GM18499 (cell line): ENCODE data around the gene HNRNPC.
A peak's percentile ranks its signal among the peaks of the same experiment; 100 is the strongest.
"Not testable (repeated sequence)": the region's sequence is repeated elsewhere in the genome, so short reads cannot be mapped to it uniquely, and the experiment has no call there.

Source experiments
- ATAC-seq: cut with Tn5 transposase; IDR thresholded peaks from one replicate; pipeline ENCODE4 v1.9.1; 2021; ENCODE audit warnings: moderate number of reproducible peaks; ENCODE audit not compliant: insufficient read depth, unreplicated experiment

Gene HNRNPC

DNA sequence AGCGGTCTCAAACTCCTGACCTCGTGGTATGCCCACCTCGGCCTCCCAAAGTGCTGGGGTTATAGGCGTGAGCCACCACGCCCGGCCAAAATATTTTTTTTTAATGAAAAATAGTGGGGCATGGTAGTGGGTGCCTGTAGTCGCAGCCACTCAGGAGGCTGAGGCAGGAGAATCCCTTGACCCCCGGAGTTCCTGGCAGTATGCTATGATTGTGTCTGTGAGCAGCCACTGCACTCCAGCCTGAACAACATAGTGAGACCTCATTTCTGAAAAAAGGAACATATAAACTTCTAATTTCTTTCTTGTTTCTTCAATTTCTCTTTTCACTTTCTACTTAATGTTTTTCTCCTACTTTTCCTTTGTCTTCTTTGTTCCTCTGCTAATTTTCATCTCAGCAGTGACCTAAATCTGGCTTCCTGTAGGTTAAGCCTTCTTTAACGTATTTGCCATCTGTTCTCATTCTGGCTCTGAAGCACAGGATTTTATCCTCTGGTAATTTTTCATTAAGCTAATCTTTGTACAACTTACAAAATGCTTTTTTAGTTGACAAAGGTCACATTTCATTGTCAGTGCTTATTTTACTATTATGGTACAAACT lies 6.1 kb upstream of the HNRNPC start:
- ATAC-seq, result no peak

DNA sequence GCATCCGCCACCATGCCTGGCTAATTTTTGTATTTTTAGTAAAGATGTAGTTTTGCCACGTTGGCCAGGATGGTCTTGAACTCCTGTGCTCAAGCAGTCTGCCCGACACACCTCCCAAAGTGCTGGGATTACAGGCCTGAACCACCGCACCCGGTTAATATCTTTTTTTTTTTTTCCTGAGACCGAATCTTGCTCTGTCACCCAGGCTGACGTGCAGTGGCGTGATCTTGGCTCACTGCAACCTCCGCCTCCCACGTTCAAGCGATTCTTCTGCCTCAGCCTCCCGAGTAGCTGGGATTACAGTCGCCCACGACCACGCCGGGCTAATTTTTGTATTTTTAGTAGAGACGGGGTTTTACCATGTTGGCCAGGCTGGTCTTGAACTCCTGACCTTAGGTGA lies 3.4 kb upstream of the HNRNPC start:
- not testable (repeated sequence) for ATAC-seq

DNA sequence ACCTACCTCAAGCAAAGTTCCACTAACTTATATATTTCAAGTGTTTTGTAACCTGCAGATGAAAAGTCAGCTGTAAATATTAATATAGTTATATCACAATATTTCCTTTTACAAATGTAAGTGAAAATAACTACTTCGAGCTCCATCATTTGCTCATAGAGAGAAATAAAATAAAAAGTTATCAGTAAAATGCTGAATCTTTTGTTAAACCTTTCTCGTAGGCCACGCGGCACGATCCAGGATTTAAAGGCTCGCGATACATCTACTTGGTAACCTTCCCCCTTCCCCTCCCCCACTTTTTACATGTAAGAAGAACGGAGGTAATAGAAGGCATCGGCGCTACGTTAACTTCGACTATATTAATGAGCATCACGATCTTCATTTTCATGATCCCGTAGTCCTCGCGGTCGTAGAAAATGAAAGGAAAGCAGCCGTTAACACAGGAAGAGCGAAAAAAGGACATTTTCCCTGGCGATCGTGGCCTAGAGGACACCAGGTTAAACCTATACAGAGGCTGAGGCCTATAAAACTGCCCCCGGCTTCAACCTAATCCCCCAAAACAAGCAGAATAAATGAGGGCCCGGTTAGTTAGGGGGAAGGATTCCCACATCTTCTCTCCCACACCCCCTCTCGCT lies 508 bp downstream of the HNRNPC start:
- no peak for ATAC-seq

DNA sequence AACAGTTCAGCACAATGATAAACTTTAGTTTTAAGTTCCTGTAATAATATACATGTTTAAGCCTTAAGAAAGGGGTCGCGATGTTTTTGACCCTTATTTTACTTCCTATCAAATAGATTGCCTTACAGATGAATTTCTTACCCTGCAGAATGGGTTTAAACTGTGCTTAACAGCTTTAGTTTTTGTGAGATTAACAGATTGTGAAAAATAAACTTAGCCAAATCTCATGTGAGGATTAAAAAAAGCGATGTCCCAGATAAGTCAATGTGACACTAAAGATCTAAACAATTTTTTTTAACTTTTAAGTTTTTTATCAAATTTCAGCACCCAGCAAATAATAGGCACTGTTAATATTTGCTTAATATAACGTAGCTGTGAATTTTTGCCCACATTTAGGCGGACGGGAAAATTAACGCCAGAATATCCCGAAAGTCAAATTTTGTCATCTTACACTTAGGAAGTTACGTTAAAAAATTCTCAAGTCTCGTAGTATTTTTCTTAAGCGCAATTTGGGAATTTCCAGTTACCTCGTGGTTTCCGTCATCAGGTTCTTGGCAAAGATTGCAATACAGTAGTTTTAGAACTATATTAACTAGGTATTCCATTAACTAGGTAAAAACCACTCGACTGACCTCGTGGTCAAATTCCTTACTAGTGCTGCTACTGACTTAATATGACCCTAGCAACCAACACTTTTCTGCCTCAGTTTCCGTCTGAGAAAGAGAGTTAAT lies 1.2 kb downstream of the HNRNPC start:
- no peak for ATAC-seq

DNA sequence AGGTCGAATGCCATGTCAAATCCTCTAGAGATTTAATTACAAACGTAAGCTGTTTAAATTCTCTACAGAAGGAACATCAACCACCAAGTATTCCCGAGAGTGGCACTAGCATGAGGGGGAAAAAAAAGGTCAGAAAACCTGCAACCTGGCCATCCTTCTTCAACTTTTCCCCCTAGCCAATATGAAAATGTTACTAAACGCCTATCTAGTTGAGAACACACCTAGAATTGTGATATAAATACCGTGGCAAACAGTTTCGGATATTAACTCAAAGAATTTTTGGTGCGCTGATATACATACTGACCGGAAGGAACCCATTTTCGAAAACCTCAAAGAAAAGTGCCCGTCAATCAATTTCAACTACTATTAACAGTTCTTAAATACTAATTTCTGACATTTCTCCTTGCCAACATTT lies 1.8 kb downstream of the HNRNPC start:
- no peak for ATAC-seq

DNA sequence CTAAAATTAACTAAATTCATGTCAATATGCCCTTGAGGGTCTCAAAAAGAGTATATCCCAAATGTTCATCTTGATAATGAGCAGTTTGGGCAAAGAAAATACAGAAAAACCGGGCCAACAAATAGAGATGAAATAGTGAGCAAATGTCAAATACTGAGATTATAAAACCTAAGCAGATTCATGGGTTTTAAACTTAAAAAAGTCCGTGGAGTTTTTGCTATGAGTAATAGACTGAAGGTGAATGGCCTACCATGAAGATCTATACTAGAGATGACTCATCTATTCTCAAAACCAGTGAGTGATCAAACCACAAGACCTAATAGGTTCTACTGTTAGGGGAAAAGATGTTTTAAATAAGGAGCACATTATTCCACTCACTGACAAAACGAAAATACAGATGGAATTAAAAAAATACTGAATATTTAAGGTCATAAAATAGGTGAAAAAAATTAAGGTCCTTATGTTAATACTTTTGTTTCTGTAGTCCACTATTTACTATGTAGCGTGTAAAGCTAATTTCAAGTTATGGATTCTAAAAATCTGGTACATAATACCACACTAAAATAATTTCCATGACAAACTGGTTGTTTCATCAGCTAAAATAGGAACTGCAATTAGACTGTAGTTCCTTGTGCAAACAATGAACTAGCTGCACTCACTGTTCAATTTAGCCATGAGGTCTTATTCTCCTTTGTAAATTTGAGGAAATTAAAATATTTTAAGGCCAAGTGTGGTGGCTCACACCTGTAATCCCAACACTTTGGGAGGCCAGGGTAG lies 5.0 kb downstream of the HNRNPC start:
- peak; percentile 65 for ATAC-seq

DNA sequence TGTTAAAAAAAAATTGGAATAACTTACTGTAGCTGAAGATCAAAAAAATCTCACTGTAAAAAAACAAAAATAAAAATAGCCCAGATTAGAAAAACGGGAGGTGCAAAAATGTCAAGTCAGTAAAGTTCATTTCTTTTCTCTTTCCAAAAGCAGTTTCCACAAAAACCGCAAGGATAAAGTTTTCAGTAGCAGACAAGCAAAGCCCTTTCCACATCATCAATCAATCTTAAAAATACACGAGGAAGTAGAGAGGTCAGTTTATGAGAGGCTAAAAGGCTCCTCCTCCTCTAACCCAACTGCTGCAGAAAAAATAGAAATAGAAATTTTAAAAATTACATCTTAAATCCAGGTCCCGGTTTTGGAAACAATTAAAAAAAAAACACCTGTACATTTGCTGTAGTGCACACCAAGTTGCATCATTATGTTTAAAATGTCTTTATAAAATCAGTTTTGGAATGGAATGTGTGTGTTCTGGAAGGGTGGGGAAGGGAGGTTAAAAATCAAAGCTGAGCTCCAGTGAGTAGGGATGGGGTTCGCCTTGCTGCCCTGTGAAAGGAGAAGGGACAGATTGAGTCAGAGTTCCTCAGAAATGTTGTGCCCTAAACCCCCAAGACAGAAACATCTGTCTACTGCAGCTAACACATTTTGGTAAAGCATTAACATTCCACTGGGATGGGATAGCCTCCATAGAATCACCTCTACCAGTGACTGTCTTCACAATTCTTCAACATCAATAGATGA lies 5.8 kb downstream of the HNRNPC start:
- no peak for ATAC-seq

DNA sequence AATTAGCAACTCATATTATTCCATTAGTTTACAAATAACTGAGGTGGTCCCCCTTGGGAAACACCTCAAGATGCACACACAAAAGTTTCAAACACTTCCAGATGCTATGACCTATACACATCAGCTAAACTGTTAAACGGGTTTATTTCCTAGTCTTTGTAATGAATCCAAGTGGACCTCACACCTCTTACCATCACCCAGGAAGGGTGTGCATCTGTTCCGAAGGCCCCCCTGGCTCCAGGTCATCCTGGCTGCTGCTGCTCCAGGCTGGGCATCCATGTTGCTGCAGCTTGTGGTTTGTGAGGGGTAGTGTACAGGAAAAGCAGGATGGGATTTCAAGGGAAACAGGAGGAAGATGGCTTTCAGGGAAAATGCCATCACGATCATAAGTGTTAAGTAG lies 6.8 kb downstream of the HNRNPC start:
- no peak for ATAC-seq

DNA sequence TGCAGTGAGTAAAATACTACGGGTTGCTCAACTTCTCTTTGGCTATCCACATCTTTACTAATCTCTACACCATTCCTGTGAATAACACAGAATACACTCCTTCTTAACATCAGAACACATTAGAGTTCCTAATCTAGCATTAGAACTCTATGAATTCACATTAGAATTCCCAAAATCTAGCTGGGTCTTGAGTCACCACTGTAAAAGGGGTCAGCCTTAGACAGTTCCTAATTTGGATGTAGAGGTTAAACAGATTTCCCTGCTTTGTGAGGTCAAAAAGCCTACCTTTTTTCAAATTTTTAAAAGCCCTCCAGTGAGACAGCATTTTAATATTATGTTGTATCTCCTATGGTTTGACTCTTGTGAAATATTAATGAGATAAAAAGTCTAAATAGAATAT lies 7.4 kb downstream of the HNRNPC start:
- no peak for ATAC-seq

DNA sequence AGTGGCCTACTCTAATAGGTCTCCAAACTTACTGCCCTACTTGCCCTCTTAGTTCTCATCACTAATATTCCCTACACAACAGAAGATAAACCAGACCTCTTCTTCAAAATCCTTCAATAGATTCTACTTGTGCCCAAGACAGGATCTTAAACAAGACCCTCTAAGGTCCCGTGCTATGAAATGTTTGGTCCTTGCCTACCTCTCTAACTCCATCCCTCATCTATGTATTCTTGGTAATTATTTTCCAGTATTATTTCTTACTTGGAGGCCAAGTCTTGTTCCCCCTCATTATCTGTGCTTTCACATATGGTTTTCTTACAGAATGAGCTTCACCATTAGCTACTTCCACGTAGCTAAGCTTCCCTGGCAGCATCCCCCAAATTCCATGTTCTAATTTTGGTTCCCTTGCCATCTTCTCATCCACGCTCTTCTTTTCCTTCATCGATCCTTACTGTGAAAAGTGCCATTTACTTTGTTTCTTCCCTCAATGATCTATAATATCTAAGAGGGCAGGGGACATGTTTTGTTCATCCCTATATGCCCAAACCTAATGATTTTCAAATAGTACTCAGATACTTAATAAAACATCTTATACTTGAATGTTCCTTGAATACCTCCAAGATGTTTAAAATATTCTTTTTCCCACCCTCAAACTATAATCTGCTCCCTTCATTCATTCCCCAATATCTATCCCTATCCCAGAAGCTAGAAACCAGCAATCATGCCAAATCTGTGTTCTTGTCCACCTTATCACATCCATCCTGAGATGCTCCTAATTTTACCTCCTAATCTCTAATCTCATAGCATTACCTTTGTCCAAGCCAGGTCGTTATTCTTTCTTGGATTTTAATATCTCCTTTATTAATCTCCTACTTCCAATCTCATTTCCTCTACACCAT lies 10.1 kb downstream of the HNRNPC start:
- ATAC-seq, result no peak

DNA sequence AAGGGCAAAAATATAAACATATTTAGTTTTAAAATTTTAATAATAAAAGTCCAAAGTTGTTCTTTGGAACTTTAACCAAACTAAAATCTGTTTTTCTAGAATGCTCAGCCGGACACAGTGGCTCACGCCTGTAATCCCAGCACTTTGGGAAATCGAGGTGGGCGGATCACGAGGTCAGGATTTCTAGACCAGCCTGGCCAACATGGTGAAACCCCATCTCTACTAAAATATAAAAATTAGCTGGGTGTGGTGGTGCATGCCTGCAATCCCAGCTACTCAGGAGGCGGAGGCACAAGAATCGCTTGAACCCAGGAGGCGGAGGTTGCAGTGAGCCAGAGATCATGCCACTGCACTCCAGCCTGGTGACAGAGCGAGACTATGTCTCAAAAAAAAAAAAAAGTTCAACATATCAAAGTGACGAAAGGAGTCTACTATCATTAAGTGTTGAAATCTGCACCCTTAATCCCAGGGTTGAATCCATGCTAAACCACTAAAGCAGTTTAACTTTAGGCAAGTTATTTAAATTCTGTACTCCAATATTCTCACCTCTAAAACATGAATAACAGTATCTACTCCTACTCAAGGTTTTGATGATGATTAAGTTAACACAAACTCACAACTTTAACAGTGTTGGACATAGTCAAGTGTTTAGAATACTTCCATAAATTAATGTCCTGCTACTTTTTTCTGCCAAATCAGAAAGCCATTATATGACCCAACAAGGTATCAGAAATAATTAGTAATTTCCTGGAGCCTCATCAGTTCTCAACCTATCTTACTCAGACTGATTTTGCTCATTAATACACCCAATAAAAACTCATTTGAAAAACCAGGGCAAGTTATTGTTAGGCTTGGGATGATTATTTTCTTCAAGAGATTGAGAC lies 11.0 kb downstream of the HNRNPC start:
- ATAC-seq, result no peak

DNA sequence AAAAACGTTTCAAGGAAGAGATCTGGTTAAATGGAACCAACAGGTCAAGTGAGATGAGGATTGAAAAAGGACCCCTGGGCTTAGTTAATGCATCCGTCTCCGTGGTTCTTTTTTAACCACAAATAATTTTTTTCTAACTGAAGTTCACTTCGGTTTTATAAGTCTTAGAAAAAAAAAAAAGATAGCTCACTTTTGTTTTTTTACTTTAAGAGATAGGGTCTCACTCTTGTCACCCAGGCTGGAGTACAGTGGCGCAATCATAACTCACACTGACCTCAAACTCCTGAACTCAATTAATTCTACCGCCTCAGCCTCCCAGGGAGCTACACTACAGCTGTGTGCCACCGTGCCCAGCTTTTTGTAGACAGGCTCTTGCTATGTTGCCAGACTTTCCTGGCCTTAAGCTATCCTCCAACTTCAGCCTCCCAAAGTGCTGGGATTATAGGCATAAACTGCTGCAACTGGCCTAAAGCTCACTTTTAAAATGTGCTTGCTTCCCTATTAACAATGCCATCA lies 11.8 kb downstream of the HNRNPC start:
- no peak for ATAC-seq

DNA sequence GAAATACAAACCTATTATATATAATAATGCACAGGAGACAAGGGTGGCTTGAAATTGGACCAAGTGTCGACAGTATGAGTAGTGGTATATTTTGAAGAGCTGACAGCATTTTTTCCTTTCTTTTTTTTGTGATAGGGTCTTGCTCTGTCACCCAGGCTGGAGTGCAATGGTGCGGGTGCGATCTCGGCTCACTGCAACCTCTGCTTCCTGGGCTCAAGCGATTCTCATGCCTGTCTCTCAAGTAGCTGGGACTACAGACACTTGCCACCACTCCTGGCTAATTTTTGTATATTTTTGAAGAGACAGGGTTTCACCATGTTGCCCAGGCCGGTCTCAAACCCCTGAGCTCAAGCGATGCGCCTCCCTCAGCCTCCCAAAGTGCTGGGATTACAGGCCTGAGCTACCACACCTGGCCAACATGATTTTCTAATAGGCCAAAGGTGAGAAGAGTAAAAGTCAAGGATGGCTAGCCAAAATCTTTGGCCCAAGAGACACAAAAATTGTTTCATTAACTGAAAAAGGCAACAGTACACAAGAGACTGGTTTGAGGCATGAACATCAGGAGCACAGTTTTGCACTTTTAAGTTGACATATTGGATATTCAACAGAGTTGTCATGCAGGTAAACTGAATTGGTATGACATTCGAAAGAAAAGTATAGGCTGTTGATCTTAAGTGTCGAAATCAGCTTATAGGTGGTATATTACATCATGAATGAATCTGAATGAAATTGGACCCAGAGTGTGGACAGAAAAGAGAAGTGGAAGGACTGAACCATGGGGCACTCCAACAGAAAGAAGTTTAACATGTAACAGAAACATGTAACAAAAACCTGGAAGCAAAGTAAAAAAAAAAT lies 12.5 kb downstream of the HNRNPC start:
- ATAC-seq, result no peak

DNA sequence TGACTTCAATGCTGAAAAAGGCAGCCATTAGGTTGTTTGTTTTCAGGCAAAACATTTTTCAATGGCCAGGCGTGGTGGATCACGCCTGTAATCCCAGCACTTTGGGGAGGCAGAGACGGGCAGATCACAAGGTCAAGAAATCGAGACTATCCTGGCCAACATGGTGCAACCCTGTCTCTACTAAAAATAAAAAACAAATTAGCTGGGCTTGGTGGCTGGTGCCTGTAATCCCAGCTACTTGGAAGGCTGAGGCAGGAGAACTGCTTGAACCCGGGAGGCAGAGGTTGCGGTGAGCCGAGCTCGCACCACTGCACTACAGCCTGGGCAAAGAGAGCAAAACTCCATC lies 13.2 kb downstream of the HNRNPC start:
- not testable (repeated sequence) for ATAC-seq

DNA sequence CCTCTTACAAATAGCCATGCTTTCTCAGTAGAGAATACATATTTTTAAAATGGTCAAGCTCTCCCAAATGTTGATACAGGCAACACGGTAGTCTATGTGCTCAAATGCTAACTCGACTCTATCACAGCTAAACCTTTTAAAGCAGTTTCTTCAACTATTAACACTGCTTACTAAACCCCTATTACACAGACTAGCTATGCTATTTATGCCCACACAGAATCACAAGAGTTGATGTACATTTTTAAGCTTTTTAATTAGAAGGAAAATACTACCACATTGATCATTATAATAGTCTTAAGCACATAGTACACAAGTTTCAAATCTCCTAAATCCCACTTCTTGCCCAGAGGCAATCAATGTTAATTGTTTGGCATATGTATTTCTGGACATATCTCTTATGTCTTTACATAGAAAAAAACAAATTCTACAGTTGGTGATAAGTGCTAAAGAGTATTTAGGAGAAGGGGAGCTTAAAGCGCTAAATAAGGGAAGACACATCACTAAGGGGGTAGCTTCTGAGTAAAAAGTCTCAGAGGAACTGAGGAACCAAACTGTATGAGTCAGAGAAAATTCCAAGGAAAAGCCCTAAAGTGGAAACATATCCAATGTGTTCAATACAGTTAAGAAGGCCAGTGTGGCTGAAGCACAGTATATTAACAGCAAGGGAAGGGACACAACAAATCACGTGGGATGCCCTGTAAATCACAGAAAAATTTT lies 13.7 kb downstream of the HNRNPC start:
- no peak for ATAC-seq

DNA sequence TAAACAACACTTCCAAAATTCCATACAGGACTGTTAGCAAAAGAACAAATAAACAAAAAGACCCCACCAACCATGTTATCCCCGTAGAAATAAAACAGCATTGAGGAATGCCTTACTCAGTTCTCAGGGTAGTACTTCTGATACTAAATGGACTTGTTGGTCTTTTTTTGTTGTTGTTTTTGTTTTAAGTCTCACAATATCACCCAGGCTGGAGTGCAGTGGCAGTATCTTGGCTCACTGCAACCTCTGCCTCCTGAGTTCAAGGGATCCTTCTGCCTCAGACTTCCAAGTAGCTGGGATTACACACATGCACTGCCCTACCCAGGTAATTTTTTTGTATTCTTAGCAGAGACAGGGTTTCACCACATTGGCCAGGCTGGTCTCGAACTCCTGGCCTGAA lies 17.1 kb downstream of the HNRNPC start:
- no peak for ATAC-seq

DNA sequence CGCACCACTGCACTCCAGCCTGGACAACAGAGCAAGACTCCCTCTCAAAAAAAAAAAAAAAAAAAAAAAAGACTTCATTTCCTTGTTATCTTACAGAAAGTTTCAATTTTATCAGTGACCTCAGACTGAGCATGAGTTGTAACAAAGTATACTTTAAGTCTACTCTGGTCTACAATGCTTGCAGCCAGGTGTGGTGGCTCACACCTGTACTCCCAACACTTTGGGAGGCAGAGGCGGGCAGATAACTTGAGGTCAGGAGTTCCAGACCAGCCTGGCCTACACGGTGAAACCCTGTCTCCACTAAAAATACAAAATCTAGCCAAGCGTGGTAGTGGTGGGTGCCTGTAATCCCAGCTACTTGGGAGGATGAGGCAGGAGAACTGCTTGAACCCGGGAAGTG lies 18.0 kb downstream of the HNRNPC start:
- ATAC-seq, result no peak
